Neural progenitor cell (in vitro differentiated cells): ENCODE results near the gene SFMBT1. TPM values are rescaled to one million over a fixed set of nuclear protein-coding genes. Genes with fewer than 3 reads are reported as not detected.

Experiments
- DNase-seq: peaks from one replicate; pipeline ENCODE4 v3.0.0-alpha.2; 2016; ENCODE audit warnings: low spot score
- H2AFZ ChIP-seq: fragments of 200-600 bp; sonication (generic); replicated peaks from 2 replicates; pipeline ENCODE4 v1.6.1; 2016; ENCODE audit warnings: antibody characterized with exemption
- H3F3A ChIP-seq: fragments of 200-600 bp; sonication (generic); 2 replicates; pipeline ENCODE4 v1.6.1; 2016; ENCODE audit warnings: antibody characterized with exemption, low read depth
- H3K27ac ChIP-seq: fragments of 200-600 bp; sonication (generic); 2 replicates; pipeline ENCODE4 v1.5.1; 2016; ENCODE audit warnings: mild to moderate bottlenecking
- H3K27me3 ChIP-seq: fragments of 200-600 bp; sonication (generic); 2 replicates; pipeline ENCODE4 v1.6.1; 2016; ENCODE audit warnings: mild to moderate bottlenecking, moderate library complexity
- H3K36me3 ChIP-seq: fragments of 200-600 bp; sonication (generic); 2 replicates; pipeline ENCODE4 v1.5.1; 2016
- H3K4me1 ChIP-seq: fragments of 200-600 bp; sonication (generic); 2 replicates; pipeline ENCODE4 v1.6.1; 2016; ENCODE audit warnings: mixed run types
- H3K4me2 ChIP-seq: fragments of 200-600 bp; sonication (generic); 2 replicates; pipeline ENCODE4 v1.6.1; 2016
- H3K4me3 ChIP-seq: fragments of 200-600 bp; sonication (generic); 2 replicates; pipeline ENCODE4 v1.5.1; 2016
- H3K79me2 ChIP-seq: fragments of 200-600 bp; sonication (generic); 2 replicates; pipeline ENCODE4 v1.6.1; 2016; ENCODE audit warnings: low read depth
- H3K9ac ChIP-seq: fragments of 200-600 bp; sonication (generic); 2 replicates; pipeline ENCODE4 v1.6.1; 2016
- H3K9me3 ChIP-seq: fragments of 200-600 bp; sonication (generic); 2 replicates; pipeline ENCODE4 v1.5.1; 2016; ENCODE audit warnings: low read depth
- H4K20me1 ChIP-seq: fragments of 200-600 bp; sonication (generic); 2 replicates; pipeline ENCODE4 v1.6.1; 2016; ENCODE audit warnings: low read depth
- H3K27ac Mint-ChIP-seq: 3 replicates; pipeline ENCODE4 v1.8.0; 2021; ENCODE audit warnings: mixed read lengths
- H3K27me3 Mint-ChIP-seq: 2 replicates; pipeline ENCODE4 v1.8.0; 2022; ENCODE audit warnings: low read depth, mild to moderate bottlenecking, inconsistent platforms, moderate library complexity, mixed read lengths; ENCODE audit not compliant: insufficient read depth
- H3K36me3 Mint-ChIP-seq: 3 replicates; pipeline ENCODE4 v1.8.0; 2021; ENCODE audit warnings: mixed read lengths
- H3K4me1 Mint-ChIP-seq: 3 replicates; pipeline ENCODE4 v1.8.0; 2021; ENCODE audit warnings: mixed read lengths
- H3K4me3 Mint-ChIP-seq: 3 replicates; pipeline ENCODE4 v1.8.0; 2021; ENCODE audit warnings: mild to moderate bottlenecking, moderate library complexity, mixed read lengths
- H3K9me3 Mint-ChIP-seq: 3 replicates; pipeline ENCODE4 v1.8.0; 2020; ENCODE audit warnings: mixed read lengths
- EZH2 ChIP-seq: fragments of 200-600 bp; sonication (generic); IDR thresholded peaks from 2 replicates; pipeline ENCODE4 v1.6.1; 2017; ENCODE audit warnings: antibody characterized with exemption, mild to moderate bottlenecking, moderate library complexity
- EZH2phosphoT487 ChIP-seq: fragments of 200-600 bp; sonication (generic); IDR thresholded peaks from 2 replicates; pipeline ENCODE4 v1.6.1; 2017; ENCODE audit warnings: antibody characterized with exemption
- total RNA-seq: library from RNA; depleted of rRNA; stranded (reverse); fragments of >200 nt; gene quantifications from 2 replicates; pipeline ENCODE4 v1.2.3, GENCODE V29; 2015; ENCODE audit warnings: low replicate concordance
- TF ChIP-seq, protein P1 (sequence below): fragments of 200-600 bp; sonication (generic); IDR thresholded peaks from 2 replicates; pipeline ENCODE4 v1.5.1; 2017; ENCODE audit warnings: antibody characterized with exemption, mild to moderate bottlenecking

SFMBT1 gene
- total RNA-seq, 1 donor from 2014 or later, result 18.5 TPM

DNA sequence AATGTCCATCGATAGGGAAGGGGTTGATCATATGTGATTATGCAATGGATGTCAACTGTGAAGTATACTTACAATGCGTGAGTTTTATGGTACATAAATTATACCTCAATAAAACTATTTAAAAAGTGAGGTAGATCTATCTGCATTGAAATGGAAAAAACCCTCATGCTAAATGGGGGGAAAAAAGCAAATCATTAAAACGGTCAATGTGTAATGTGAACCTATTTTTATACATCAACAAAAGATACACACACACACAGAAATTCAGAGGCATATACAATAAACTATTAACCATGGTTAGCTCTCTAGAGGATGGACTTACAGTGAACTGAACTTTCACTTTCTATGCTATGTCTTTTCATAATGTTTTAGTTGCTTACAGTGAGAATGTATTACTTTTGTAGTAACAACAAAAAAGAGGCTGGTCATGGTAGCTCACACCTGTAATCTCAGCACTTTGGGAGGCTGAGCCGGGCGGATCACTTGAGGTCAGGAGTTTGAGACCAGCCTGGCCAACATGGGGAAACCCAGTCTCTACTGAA, 171.6 kb downstream of the SFMBT1 start:
- Mint-ChIP-seq H3K4me3 (no peak overlapping the region), H3K9me3 (no peaks in the 10 kb centered on the region), H3K36me3 (peaks cover under 1% of the 10 kb centered on the region), H3K4me1 (peaks cover 5% of the 10 kb centered on the region), H3K27ac (no peak overlapping the region), H3K27me3 (peaks cover 2% of the 10 kb centered on the region)
- H3K4me2 ChIP-seq, result no peak overlapping the region
- no peak overlapping the region for H2AFZ ChIP-seq
- TF ChIP-seq EZH2phosphoT487, result no peak
- no peak for TF ChIP-seq EZH2
- TF ChIP-seq, protein P1, sequence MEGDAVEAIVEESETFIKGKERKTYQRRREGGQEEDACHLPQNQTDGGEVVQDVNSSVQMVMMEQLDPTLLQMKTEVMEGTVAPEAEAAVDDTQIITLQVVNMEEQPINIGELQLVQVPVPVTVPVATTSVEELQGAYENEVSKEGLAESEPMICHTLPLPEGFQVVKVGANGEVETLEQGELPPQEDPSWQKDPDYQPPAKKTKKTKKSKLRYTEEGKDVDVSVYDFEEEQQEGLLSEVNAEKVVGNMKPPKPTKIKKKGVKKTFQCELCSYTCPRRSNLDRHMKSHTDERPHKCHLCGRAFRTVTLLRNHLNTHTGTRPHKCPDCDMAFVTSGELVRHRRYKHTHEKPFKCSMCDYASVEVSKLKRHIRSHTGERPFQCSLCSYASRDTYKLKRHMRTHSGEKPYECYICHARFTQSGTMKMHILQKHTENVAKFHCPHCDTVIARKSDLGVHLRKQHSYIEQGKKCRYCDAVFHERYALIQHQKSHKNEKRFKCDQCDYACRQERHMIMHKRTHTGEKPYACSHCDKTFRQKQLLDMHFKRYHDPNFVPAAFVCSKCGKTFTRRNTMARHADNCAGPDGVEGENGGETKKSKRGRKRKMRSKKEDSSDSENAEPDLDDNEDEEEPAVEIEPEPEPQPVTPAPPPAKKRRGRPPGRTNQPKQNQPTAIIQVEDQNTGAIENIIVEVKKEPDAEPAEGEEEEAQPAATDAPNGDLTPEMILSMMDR, result no peak
- H3K9ac ChIP-seq, result no peak overlapping the region
- H3K27me3 ChIP-seq, result no peaks in the 10 kb centered on the region
- no peak for DNase-seq
- no peaks in the 10 kb centered on the region for H3K9me3 ChIP-seq
- H3K4me1 ChIP-seq, result peaks cover 6% of the 10 kb centered on the region
- H3F3A ChIP-seq, result no peaks in the 10 kb centered on the region
- H3K79me2 ChIP-seq, result peaks cover 4% of the 10 kb centered on the region
- no peaks in the 10 kb centered on the region for H3K36me3 ChIP-seq
- peaks cover 3% of the 10 kb centered on the region for H4K20me1 ChIP-seq
- H3K4me3 ChIP-seq, result no peak overlapping the region
- H3K27ac ChIP-seq, result no peak overlapping the region

DNA sequence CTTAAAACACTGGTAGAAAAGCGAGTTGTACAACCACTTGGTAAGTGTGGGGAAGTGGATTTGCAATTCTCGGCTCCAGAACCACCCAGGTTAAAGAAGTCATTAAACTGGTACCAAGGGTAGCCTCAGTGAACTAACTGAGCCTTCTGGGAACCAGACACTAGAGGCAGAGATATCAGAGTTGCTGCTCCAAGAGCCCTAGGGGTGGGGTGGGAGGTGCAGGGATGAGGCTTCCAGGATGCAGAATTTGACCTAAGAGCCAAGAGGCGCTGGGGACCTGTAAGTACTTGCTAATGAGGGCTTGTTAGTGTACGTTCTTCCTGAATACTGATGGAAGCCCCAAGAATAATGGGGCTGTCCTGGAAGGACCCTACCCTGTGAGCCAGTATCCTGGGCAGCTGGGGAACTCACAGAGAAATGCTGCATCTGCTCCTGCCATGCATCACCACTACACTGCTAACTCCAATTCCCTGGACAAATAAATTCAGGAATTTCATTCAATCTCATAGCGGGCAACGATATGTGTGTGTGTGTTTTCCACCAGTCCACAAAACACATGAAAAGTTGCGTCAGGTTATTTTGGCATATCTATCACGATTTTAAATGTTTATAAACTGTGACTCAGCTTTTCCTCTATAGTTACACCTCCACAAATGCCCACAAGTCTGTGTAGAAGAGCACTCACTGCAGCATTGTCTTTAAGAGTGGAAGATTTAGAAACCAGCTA, 172.3 kb downstream of the SFMBT1 start:
- H3K4me1 Mint-ChIP-seq, result peaks cover 5% of the 10 kb centered on the region
- Histone ChIP-seq H4K20me1 (peaks cover 3% of the 10 kb centered on the region), H3F3A (no peaks in the 10 kb centered on the region), H3K4me3 (no peak overlapping the region), H3K9ac (no peak overlapping the region), H2AFZ (no peak overlapping the region), H3K9me3 (no peaks in the 10 kb centered on the region), H3K79me2 (peaks cover 4% of the 10 kb centered on the region), H3K27me3 (no peaks in the 10 kb centered on the region), H3K27ac (no peak overlapping the region), H3K4me1 (peaks cover 6% of the 10 kb centered on the region), H3K36me3 (no peaks in the 10 kb centered on the region), H3K4me2 (no peak overlapping the region)
- no peaks in the 10 kb centered on the region for H3K36me3 Mint-ChIP-seq
- H3K9me3 Mint-ChIP-seq, result no peaks in the 10 kb centered on the region
- DNase-seq, result no peak
- H3K27me3 Mint-ChIP-seq, result peaks cover 4% of the 10 kb centered on the region
- H3K4me3 Mint-ChIP-seq, result no peak overlapping the region
- no peak for TF ChIP-seq EZH2
- no peak for TF ChIP-seq EZH2phosphoT487
- TF ChIP-seq, protein P1, result no peak
- no peak overlapping the region for H3K27ac Mint-ChIP-seq

DNA sequence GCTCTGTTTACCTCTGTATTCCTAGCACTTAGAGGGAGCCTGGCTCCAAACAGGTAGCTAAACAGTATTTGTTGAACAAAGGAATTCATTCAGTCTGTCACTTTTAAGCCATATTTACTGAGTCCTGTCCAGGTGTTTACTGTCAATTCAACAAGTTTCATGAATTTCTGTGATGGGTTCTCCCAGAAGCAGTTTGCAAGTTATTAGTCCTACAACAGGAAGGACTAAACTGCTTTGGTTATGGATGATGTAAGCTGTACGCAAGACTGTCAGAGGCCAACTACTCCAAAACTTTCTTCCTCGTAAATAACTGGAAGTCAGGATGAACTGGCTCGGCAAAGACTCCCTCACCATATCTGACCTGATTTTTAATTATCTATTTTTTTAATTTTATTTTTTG, 173.6 kb downstream of the SFMBT1 start:
- no peaks in the 10 kb centered on the region for H3K9me3 Mint-ChIP-seq
- Histone ChIP-seq H3K79me2 (peaks cover 4% of the 10 kb centered on the region), H2AFZ (no peak overlapping the region), H3K4me2 (no peak overlapping the region), H3K27me3 (no peaks in the 10 kb centered on the region), H3K4me1 (peaks cover 6% of the 10 kb centered on the region), H4K20me1 (peaks cover 3% of the 10 kb centered on the region), H3K36me3 (no peaks in the 10 kb centered on the region), H3K4me3 (no peak overlapping the region), H3F3A (no peaks in the 10 kb centered on the region), H3K9me3 (no peaks in the 10 kb centered on the region), H3K9ac (no peak overlapping the region), H3K27ac (no peak overlapping the region)
- peaks cover 4% of the 10 kb centered on the region for H3K27me3 Mint-ChIP-seq
- TF ChIP-seq, protein P1, result no peak
- H3K4me1 Mint-ChIP-seq, result peaks cover 5% of the 10 kb centered on the region
- no peak overlapping the region for H3K4me3 Mint-ChIP-seq
- H3K27ac Mint-ChIP-seq, result no peak overlapping the region
- no peak for DNase-seq
- no peaks in the 10 kb centered on the region for H3K36me3 Mint-ChIP-seq
